Chondrocyte (in vitro differentiated cells): ENCODE data around the gene IGFBP5. TPM values are rescaled to one million over a fixed set of nuclear protein-coding genes. Genes with fewer than 3 reads are reported as not detected.

Experiments used
- DNase-seq: peaks from one replicate; pipeline ENCODE4 v3.0.0; 2021; ENCODE audit warnings: mixed read lengths, low spot score
- H3K27ac Mint-ChIP-seq: one replicate; pipeline ENCODE4 v1.8.0; 2021; ENCODE audit warnings: mild to moderate bottlenecking, moderate library complexity, mixed read lengths; ENCODE audit not compliant: unreplicated experiment
- H3K27me3 Mint-ChIP-seq: 2 replicates; pipeline ENCODE4 v1.8.0; 2021; ENCODE audit warnings: low read depth, mixed read lengths
- H3K36me3 Mint-ChIP-seq: 2 replicates; pipeline ENCODE4 v1.8.0; 2021; ENCODE audit warnings: low read depth, mixed read lengths
- H3K4me1 Mint-ChIP-seq: 2 replicates; pipeline ENCODE4 v1.8.0; 2021; ENCODE audit warnings: low read depth, mild to moderate bottlenecking, mixed read lengths
- H3K4me3 Mint-ChIP-seq: one replicate; pipeline ENCODE4 v1.8.0; 2021; ENCODE audit warnings: mild to moderate bottlenecking, moderate library complexity, mixed read lengths; ENCODE audit not compliant: unreplicated experiment
- H3K9me3 Mint-ChIP-seq: 2 replicates; pipeline ENCODE4 v1.8.0; 2021; ENCODE audit warnings: low read depth, mixed read lengths
- CTCF ChIP-seq: fragments of 200-600 bp; sonication (generic); IDR thresholded peaks from 2 replicates; pipeline ENCODE4 v1.5.0; 2021; ENCODE audit warnings: antibody characterized with exemption, mild to moderate bottlenecking, moderate library complexity
- total RNA-seq: library from RNA; stranded (reverse); gene quantifications from 3 replicates; pipeline ENCODE4 v1.2.1, GENCODE V29; 2021

IGFBP5 gene
- total RNA-seq, 1 donor from 2014 or later = 502 TPM

GRCh38 chr2:216710551-216711301, 15.4 kb upstream of the IGFBP5 start:
- Mint-ChIP-seq H3K27ac (peak overlapping the region; percentile 89), H3K4me1 (peaks cover 44% of the 10 kb centered on the region), H3K36me3 (no peaks in the 10 kb centered on the region), H3K9me3 (peaks cover 7% of the 10 kb centered on the region), H3K4me3 (no peak overlapping the region), H3K27me3 (no peaks in the 10 kb centered on the region)
- TF ChIP-seq CTCF = no peak
- no peak for DNase-seq

DNA sequence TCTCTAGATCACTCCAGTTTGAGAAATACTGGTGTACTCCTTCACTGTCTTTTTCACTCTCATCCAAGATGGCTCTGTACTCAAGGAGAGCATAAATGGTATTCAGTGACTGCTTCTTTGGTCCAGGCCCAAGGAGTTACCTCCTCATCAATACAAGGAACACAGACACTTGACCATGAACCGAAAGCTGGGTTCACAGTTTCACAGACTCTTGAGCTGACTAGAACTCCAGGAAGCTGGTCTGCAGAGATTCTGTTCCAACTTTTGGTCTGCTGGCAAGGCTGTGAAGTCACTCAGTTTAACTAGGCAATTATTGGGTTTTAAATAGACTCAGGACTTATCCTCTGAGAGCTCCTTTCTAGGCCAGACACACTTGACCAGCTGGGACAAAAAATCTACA, 7.4 kb upstream of the IGFBP5 start:
- peaks cover 16% of the 10 kb centered on the region for H3K4me1 Mint-ChIP-seq
- H3K27me3 Mint-ChIP-seq = no peaks in the 10 kb centered on the region
- H3K36me3 Mint-ChIP-seq = no peaks in the 10 kb centered on the region
- H3K9me3 Mint-ChIP-seq = no peaks in the 10 kb centered on the region
- DNase-seq = no peak
- no peak overlapping the region for H3K4me3 Mint-ChIP-seq
- TF ChIP-seq CTCF = no peak
- no peak overlapping the region for H3K27ac Mint-ChIP-seq

DNA sequence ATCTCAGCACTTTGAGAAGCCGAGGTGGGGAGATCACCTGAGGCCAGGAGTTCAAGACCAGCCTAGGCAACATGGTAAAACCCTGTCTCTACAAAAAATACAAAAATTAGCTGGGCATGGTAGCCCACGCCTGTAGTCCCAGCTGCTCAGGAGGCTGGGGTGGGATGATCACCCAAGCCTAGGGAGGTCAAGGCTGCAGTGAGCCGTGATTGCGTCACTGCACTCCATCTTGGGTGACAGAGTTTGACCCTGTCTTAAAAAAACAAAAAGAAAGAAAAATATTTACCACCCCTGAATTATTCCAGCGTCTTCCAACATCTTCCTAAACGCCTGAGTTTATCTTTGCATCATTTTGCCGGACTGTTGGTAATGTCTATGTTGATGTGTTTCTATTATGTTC, 6.2 kb upstream of the IGFBP5 start:
- Mint-ChIP-seq H3K9me3 (no peaks in the 10 kb centered on the region), H3K4me1 (peaks cover 25% of the 10 kb centered on the region), H3K27me3 (no peaks in the 10 kb centered on the region), H3K27ac (no peak overlapping the region), H3K36me3 (no peaks in the 10 kb centered on the region), H3K4me3 (no peak overlapping the region)
- TF ChIP-seq CTCF = no peak
- no peak for DNase-seq

GRCh38 chr2:216700781-216701180, 5.4 kb upstream of the IGFBP5 start:
- no peak overlapping the region for H3K27ac Mint-ChIP-seq
- H3K4me1 Mint-ChIP-seq = peaks cover 33% of the 10 kb centered on the region
- no peak for DNase-seq
- no peaks in the 10 kb centered on the region for H3K36me3 Mint-ChIP-seq
- no peak overlapping the region for H3K4me3 Mint-ChIP-seq
- H3K27me3 Mint-ChIP-seq = no peaks in the 10 kb centered on the region
- H3K9me3 Mint-ChIP-seq = no peaks in the 10 kb centered on the region
- no peak for TF ChIP-seq CTCF

- no peaks in the 10 kb centered on the region for H3K27me3 Mint-ChIP-seq
- H3K4me3 Mint-ChIP-seq = no peak overlapping the region
- no peaks in the 10 kb centered on the region for H3K9me3 Mint-ChIP-seq
- no peak for DNase-seq
- TF ChIP-seq CTCF = no peak
- H3K27ac Mint-ChIP-seq = no peak overlapping the region
- H3K36me3 Mint-ChIP-seq = no peaks in the 10 kb centered on the region
- peaks cover 39% of the 10 kb centered on the region for H3K4me1 Mint-ChIP-seq
Observed at GRCh38 chr2:216700088-216700567, 4.8 kb upstream of the IGFBP5 start.
